Omental fat pad (tissue), 4 donors: Measurements from ENCODE around the gene MYMX. TPM values are rescaled to one million over a fixed set of nuclear protein-coding genes. Genes with fewer than 3 reads are reported as not detected.

Experiments
- ATAC-seq: fragments of 150-250 bp; one replicate; pipeline ENCODE4 v1.9.1; 2016; ENCODE audit warnings: mild to moderate bottlenecking, moderate library complexity; ENCODE audit not compliant: low FRiP score
- DNase-seq: peaks from one replicate; pipeline ENCODE4 v3.0.0-alpha.2; 2019; ENCODE audit warnings: low spot score
- CTCF ChIP-seq, 3 donors: fragments of 450-650 bp; IDR thresholded peaks; one replicate each; pipeline ENCODE4 v1.5.1; 2016 to 2017; ENCODE audit warnings: antibody characterized with exemption in 3 of 3, mild to moderate bottlenecking in 3 of 3, moderate library complexity in 2 of 3
- total RNA-seq, 4 donors: library from RNA; depleted of rRNA; stranded (reverse); fragments of >200 nt; gene quantifications; one replicate each; pipeline ENCODE4 v1.1.0, GENCODE V29; 2016

The MYMX gene
- total RNA-seq, 4 donors from 2014 or later, result 1.9 to 15.8 (median 2.4) TPM; not detected in 1

GRCh38 chr6:44238687-44239350 lies 22.1 kb downstream of the MYMX start:
- ATAC-seq, result no peak
- TF ChIP-seq CTCF (IDR thresholded peaks at IDR 0.05), result no peak
- no peak for DNase-seq

DNA sequence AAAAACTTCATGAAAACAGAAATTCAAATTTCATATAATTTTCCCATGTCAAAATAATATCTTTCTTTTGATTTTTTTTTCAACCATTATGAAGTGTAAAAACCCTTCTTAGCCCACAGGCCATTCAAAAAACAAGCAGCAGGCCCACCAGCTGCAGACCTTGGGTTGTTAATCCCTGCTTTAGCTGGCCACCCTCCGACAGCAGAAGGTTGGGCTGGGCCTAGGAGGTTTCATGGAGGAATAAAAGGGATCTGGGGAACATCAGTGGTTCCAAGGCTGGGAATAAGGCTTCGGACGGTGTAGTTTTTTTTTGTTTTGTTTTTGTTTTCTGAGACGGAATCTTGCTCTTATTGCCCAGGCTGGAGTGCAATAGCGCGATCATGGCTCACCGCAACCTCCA lies 26.6 kb downstream of the MYMX start:
- ATAC-seq, result no peak
- TF ChIP-seq CTCF (IDR thresholded peaks at IDR 0.05), result no peak
- no peak for DNase-seq

- DNase-seq (no peak), ATAC-seq (peak; percentile 0)
- TF ChIP-seq CTCF (IDR thresholded peaks at IDR 0.05), result no peak
Measured at GRCh38 chr6:44245391-44245911, 28.7 kb downstream of the MYMX start.

- TF ChIP-seq CTCF (IDR thresholded peaks at IDR 0.05), result no peak
- peak; percentile 84 for ATAC-seq
- peak; percentile 49 for DNase-seq
Measured at GRCh38 chr6:44245912-44246662, 29.4 kb downstream of the MYMX start.

DNA sequence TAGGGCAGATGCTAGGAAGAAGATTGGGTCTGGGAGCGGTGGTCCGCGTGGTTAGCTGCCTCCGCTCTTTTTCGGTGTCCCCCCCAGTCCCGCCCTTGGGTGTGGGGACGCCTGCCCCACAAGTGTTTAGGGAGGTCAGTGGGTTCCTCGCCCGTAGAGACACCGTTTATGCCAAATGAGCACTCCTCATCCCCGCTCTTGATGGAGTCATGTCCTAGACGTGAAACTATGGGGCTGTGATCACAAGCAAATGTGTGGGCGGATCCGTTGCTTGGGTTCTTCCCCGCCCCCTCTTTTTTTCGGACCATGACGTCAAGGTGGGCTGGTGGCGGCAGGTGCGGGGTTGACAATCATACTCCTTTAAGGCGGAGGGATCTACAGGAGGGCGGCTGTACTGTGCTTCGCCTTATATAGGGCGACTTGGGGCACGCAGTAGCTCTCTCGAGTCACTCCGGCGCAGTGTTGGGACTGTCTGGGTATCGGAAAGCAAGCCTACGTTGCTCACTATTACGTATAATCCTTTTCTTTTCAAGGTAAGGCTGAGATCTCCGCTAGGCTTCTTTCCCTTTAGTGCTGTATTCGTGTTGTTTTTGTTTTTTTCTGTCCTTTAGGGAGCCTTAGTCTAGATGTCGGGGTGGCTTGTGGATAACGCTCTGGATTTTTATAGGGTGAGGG lies 30.1 kb downstream of the MYMX start, which contains the start of gene HSP90AB1:
TSS of gene HSP90AB1 (plus strand) at position 439 of the 675 bp plus-strand sequence. CDS start 1,529 bp downstream, outside the sequence.
- ATAC-seq, result peak; percentile 87
- peak; percentile 91 for DNase-seq
- TF ChIP-seq CTCF (IDR thresholded peaks at IDR 0.05), result no peak

DNA sequence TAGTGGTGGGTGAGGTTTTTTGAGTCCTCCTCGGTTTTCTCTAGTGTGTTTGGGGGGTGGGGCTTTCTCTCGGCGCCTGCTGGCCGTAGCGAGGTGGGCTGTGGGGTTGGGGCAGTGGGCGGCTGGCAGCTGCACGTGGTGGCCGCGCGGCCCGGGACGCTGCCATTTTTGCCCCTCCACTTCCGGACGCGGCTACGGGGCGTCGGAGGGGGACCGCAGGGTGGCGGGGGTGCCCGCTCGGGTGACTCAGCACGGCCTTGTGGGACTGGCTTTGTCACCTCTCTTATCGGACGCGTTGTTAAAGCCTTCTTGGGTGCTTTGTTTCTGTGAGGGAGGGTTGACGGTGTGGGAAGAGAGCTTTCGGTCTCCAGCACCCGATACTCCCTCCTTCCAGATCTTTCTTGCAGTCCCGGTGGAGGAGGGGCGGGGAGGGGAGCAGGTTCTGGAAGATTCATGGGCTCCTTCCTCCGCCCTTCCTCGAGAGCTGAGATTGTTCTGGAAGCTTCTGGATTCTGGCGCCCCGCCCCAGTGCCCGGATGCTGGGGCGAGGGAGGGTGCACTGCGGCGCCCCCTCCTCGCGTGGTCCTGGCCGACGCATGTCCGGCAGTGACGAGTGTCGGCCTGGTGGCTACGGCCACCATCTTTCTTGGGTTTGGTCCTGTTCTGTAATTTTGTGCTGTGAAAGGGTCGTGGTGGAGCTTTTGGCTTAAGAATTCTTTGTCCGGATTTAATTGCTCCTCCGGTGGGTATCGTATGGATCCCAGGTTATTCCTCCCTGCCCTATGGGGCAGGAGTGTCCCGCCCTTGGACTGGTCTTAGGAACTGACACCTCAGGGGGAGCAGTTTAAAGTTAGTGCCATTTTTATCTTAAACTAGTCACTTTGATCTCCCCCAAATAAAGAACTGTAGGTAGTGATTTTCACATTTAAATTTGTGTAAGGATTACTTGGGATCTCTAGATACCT lies 30.9 kb downstream of the MYMX start:
- no peak for TF ChIP-seq CTCF (IDR thresholded peaks at IDR 0.05)
- peak; percentile 62 for DNase-seq
- ATAC-seq, result peak; percentile 19
